K562 (cell line): ENCODE results near the gene MAST1. TPM values are rescaled to one million over a fixed set of nuclear protein-coding genes. Genes with fewer than 3 reads are reported as not detected.

Source experiments
- ATF4 ChIP-seq: fragments of 450-650 bp; formaldehyde crosslinking; IDR thresholded peaks from 2 replicates; pipeline ENCODE4 v1.4.0; 2022; ENCODE audit warnings: mild to moderate bottlenecking, moderate library complexity
- BRD9 ChIP-seq: fragments of 450-650 bp; IDR thresholded peaks from 2 replicates; pipeline ENCODE4 v1.6.1; 2018; ENCODE audit warnings: low read depth; ENCODE audit not compliant: partially characterized antibody
- ETV6 ChIP-seq, 3 experiments: fragments of 150-350 bp in 1 of 3; sonication (generic) in 1 of 3; formaldehyde crosslinking in 1 of 3; IDR thresholded peaks; 2 replicates each; pipeline versions ENCODE4 v1.6.1 to v1.8.0; 2014 to 2022; ENCODE audit warnings: borderline replicate concordance in 2 of 3, low read depth in 2 of 3, antibody characterized with exemption in 1 of 3, low read length in 1 of 3, mild to moderate bottlenecking in 1 of 3, missing genetic modification reagents in 1 of 3
- GATAD2A ChIP-seq: fragments of 450-650 bp; IDR thresholded peaks from 2 replicates; pipeline ENCODE4 v1.6.1; 2017
- KAT7 ChIP-seq: sonication (generic); formaldehyde crosslinking; IDR thresholded peaks from 2 replicates; pipeline ENCODE4 v1.8.0; 2022; ENCODE audit warnings: missing genetic modification reagents, mild to moderate bottlenecking, borderline replicate concordance
- KLF16 ChIP-seq: IDR thresholded peaks from 2 replicates; pipeline ENCODE4 v1.6.1; 2016; ENCODE audit warnings: antibody characterized with exemption
- LEF1 ChIP-seq: fragments of 450-650 bp; IDR thresholded peaks from 2 replicates; pipeline ENCODE4 v1.6.1; 2016; ENCODE audit warnings: mild to moderate bottlenecking
- MEIS2 ChIP-seq: fragments of 450-650 bp; IDR thresholded peaks from 2 replicates; pipeline ENCODE4 v1.6.1; 2014; ENCODE audit warnings: mild to moderate bottlenecking; ENCODE audit not compliant: partially characterized antibody
- MTA1 ChIP-seq: fragments of 450-650 bp; IDR thresholded peaks from 2 replicates; pipeline ENCODE4 v1.6.1; 2017; ENCODE audit warnings: borderline replicate concordance
- NCOR1 ChIP-seq: fragments of 450-650 bp; IDR thresholded peaks from 2 replicates; pipeline ENCODE4 v1.6.1; 2016; ENCODE audit warnings: mild to moderate bottlenecking, moderate library complexity
- RB1 ChIP-seq: fragments of 450-650 bp; IDR thresholded peaks from 2 replicates; pipeline ENCODE4 v1.6.1; 2017; ENCODE audit warnings: low read depth, mild to moderate bottlenecking
- RUNX1 ChIP-seq: sonication (generic); IDR thresholded peaks from 2 replicates; pipeline ENCODE4 v1.6.1; 2016; ENCODE audit warnings: antibody characterized with exemption, low read depth
- SMAD4 ChIP-seq: fragments of 250-450 bp; sonication (Bioruptor Pico); conservative IDR thresholded peaks from 2 replicates; pipeline ENCODE4 v1.8.0; 2021; ENCODE audit warnings: inconsistent platforms, mild to moderate bottlenecking, moderate library complexity
- SMARCC2 ChIP-seq: fragments of 450-650 bp; IDR thresholded peaks from 2 replicates; pipeline ENCODE4 v1.6.1; 2017; ENCODE audit warnings: antibody characterized with exemption, moderate library complexity, mild to moderate bottlenecking, low read depth
- TBL1XR1 ChIP-seq, 2 experiments: IDR thresholded peaks; 2 replicates each; pipeline ENCODE4 v1.6.1; 2012; ENCODE audit warnings: improper control_type of control experiment in 2 of 2, low read length in 2 of 2, mild to moderate bottlenecking in 1 of 2
- TFAM ChIP-seq: fragments of 250-450 bp; sonication (Bioruptor Pico); conservative IDR thresholded peaks from 2 replicates; pipeline ENCODE4 v1.5.0; 2021; ENCODE audit warnings: mild to moderate bottlenecking, moderate library complexity
- ZNF12 ChIP-seq: sonication (generic); formaldehyde crosslinking; IDR thresholded peaks from 2 replicates; pipeline ENCODE4 v1.4.0; 2020; ENCODE audit warnings: mild to moderate bottlenecking, missing genetic modification reagents
- ZNF592 ChIP-seq: fragments of 450-650 bp; IDR thresholded peaks from 2 replicates; pipeline ENCODE4 v1.6.1; 2017; ENCODE audit warnings: antibody characterized with exemption, mild to moderate bottlenecking
- polyA plus RNA-seq, 8 experiments: library from polyadenylated mRNA; depleted of rRNA in 4 of 8; stranded (reverse) in 5 of 8; unstranded in 3 of 8; fragments of >200 nt; fragmentation: Nextera tagmentation in 2 of 8; fragmentation: Illumina TruSeq in 1 of 8; extraction: Ambion mirVana in 2 of 8; extraction: Trizol in 1 of 8; gene quantifications; 2 replicates each; pipeline versions ENCODE4 v1.2.1 to v1.2.3, GENCODE V29; 2011 to 2014; ENCODE audit warnings: inconsistent platforms in 1 of 8, missing spikeins in 1 of 8
- total RNA-seq, 7 experiments: library from RNA; depleted of rRNA in 6 of 7; stranded (reverse); fragments of >200 nt in 6 of 7; fragmentation: Illumina TruSeq in 2 of 7; extraction: Trizol in 2 of 7; gene quantifications; 2 replicates each; pipeline versions ENCODE4 v1.2.1 to v1.2.3, GENCODE V29; 2011 to 2021; ENCODE audit warnings: low replicate concordance in 1 of 7
- TF ChIP-seq, protein P1 (sequence below): fragments of 450-650 bp; IDR thresholded peaks from 2 replicates; pipeline ENCODE4 v1.6.1; 2016

Gene MAST1
- total and polyA plus RNA-seq, 9 of the 15 experiments (the other 6 are each of a cell fraction or from before 2014, with no cell fraction given), result 0.48 to 10.3 (median 3.9) TPM

DNA sequence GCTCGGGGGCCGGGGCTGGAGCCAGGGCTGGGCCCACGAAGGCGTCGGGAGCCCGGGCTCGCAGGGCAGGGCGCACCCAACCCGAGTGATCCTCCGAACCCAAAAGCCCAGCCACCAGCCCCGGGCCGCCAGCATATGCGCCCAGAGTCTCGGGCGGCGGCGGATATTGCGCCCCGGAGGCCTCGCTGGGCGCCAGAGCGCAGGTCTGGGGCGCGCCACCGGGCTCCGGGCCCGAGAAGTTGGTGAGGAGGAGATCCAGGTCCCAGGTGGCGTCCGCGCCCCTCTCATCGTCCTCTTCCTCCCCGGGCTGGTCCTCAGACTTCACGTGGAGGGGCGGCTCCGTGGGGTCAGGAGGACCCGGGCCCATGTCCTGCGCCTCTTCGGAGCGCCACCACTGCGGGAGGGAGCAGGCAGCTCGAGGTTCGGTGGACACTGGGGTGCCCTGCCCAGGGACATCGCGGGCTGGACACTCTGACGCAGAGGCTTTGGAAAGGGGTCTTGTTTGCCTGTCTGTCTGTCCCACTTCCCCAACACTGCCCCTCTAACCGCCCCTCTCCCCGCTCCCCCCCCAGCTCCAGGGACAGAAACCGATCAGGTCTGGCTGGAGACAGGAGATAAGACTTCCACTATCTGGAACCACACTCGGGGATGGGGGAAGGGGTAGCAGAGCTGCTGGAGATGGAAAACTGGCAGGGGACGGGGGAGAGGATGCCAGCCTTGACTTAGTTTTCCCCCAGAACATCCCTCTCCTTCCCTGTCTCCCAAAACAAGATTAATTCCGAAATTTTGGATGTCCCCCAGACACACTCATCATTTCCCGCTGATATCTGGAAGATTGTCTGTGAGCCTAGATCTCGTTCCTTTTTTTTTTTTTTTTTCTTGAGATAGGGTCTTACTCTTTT lies 47.7 kb downstream of the MAST1 start (continued):
- TF ChIP-seq ZNF592 (peak; percentile 17; the same call in 1 of the 2 replicates), RUNX1 (peak; percentile 57; the same call in 1 of the 2 replicates), KAT7 (0 out of 2 replicates have a peak, but pooled peaks have one; percentile 13), ETV6 (IDR thresholded peaks at IDR 0.05; ENCODE audit: borderline replicate concordance in 1 of 2, low read depth in 2 of 2, low read length in 1 of 2) (no peak), ETV6 (CRISPR knock-in tag; IDR thresholded peaks at IDR 0.05; ENCODE audit: borderline replicate concordance) (no peak), ATF4 (CRISPR knock-in tag) (peak; percentile 3; the same call in 1 of the 2 replicates), MTA1 (0 out of 2 replicates have a peak, but pooled peaks have one; percentile 57), ZNF12 (CRISPR knock-in tag) (0 out of 2 replicates have a peak, but pooled peaks have one; percentile 20), KLF16 (peak; percentile 93), GATAD2A (peak; percentile 77; the same call in 1 of the 2 replicates), SMARCC2 (peak; percentile 72; the same call in 1 of the 2 replicates), TBL1XR1 (IDR thresholded peaks at IDR 0.05; ENCODE audit: low read length in 2 of 2) (peak; percentile 49 to 88; a peak in 2 of 4 replicates), LEF1 (peak; percentile 86), SMAD4 (CRISPR knock-in tag) (peak; percentile 48), MEIS2 (peak; percentile 33), BRD9 (peak; percentile 50), TFAM (CRISPR knock-in tag) (no peak), RB1 (no peak), NCOR1 (peak; percentile 94)
- TF ChIP-seq, protein P1, sequence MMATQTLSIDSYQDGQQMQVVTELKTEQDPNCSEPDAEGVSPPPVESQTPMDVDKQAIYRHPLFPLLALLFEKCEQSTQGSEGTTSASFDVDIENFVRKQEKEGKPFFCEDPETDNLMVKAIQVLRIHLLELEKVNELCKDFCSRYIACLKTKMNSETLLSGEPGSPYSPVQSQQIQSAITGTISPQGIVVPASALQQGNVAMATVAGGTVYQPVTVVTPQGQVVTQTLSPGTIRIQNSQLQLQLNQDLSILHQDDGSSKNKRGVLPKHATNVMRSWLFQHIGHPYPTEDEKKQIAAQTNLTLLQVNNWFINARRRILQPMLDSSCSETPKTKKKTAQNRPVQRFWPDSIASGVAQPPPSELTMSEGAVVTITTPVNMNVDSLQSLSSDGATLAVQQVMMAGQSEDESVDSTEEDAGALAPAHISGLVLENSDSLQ, result peak; percentile 46; the same call in 1 of the 2 replicates
